22Rv1 (cell line): Measurements from ENCODE around the gene CCDC73.
"Not testable (repeated sequence)": the region's sequence is repeated elsewhere in the genome, so short reads cannot be mapped to it uniquely, and the experiment has no call there.

Experiments used
- H3K27ac ChIP-seq: fragments of 450-650 bp; 2 replicates; pipeline ENCODE4 v1.5.1; 2017
- CTCF ChIP-seq: fragments of 450-650 bp; IDR thresholded peaks from 2 replicates; pipeline ENCODE4 v1.5.1; 2017; ENCODE audit warnings: mild to moderate bottlenecking
- ZFX ChIP-seq: fragments of 450-650 bp; IDR thresholded peaks from 2 replicates; pipeline ENCODE4 v1.6.1; 2017; ENCODE audit warnings: antibody characterized with exemption, borderline replicate concordance

Gene CCDC73

GRCh38 chr11:32729976-32730375 lies 64.5 kb downstream of the CCDC73 start:
- TF ChIP-seq ZFX: no peak
- TF ChIP-seq CTCF: no peak
- no peak overlapping the region for H3K27ac ChIP-seq

DNA sequence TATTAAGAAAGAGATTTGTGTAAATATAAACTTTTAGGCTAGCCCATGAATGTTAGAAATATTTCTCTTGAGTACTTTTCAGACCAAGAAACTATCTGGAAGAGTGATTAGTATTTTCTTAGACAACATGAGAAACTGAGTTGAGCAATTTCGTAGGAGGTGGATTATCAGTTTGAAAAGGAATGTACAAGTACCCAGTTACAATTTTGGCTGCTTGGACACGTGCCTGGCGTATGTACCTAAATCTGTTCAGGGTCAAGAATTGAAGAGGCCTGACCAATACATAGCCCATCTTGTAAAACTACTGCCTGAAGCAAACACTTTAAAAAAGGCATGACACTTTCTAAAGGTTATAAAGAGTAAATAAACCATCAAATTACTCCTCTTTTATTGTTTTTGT lies 71.1 kb downstream of the CCDC73 start:
- TF ChIP-seq ZFX: no peak
- TF ChIP-seq CTCF: no peak
- no peak overlapping the region for H3K27ac ChIP-seq

DNA sequence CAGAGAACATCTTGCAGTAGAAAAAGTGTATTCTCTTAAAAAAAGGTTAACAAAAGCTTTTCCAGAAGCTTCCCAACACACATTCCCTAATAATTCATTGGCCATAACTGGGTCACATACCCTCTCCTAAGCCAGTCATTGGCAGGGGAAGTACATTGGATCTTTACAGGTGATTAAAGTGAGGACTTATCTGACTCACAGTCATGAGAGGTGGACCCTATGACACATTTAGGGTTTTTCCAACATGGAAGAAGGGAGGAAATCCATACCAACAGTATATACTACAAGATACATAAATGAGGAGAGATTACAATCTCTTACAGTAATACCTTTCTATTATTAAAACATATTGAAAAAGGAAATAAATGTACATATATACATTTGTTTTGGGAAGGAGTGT lies 72.2 kb downstream of the CCDC73 start:
- no peak overlapping the region for H3K27ac ChIP-seq
- no peak for TF ChIP-seq CTCF
- no peak for TF ChIP-seq ZFX

DNA sequence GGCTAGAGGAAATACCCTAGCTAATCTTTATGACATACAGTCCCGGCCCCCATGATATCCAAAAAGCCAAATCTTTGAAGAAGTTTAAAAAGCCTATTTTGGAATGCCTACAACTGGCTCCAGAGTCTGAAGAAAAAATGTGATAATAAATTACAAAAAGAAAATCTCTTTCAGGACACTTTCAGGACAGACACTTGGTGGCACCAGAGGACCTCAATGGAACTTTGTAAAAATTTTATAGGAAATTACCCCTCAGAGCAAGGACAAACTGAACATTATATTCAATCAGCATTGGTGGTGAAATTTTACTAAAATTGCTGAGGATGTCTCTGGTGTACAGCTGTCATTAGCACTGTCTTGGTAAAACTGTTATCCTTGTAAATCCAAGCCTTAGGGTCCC lies 81.0 kb downstream of the CCDC73 start:
- no peak overlapping the region for H3K27ac ChIP-seq
- TF ChIP-seq ZFX (no peak), CTCF (peak; percentile 51)

DNA sequence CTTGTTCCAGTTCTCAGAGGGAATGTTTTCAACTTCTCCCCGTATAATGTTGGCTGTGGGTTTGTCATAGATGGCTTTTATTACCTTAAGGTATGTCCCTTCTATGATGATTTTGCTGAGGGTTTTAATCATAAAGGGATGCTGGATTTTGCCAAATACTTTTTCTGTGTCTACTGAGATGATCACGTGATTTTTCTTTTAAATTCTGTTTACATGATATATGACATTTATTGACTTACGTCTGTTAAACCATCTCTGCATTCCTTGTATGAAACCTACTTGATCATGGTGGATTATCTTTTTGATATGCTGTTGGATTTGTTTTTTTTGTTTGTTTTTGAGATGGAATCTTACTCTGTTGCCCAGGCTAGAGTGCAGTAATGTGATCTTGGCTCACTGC lies 85.5 kb downstream of the CCDC73 start:
- not testable (repeated sequence) for H3K27ac ChIP-seq

DNA sequence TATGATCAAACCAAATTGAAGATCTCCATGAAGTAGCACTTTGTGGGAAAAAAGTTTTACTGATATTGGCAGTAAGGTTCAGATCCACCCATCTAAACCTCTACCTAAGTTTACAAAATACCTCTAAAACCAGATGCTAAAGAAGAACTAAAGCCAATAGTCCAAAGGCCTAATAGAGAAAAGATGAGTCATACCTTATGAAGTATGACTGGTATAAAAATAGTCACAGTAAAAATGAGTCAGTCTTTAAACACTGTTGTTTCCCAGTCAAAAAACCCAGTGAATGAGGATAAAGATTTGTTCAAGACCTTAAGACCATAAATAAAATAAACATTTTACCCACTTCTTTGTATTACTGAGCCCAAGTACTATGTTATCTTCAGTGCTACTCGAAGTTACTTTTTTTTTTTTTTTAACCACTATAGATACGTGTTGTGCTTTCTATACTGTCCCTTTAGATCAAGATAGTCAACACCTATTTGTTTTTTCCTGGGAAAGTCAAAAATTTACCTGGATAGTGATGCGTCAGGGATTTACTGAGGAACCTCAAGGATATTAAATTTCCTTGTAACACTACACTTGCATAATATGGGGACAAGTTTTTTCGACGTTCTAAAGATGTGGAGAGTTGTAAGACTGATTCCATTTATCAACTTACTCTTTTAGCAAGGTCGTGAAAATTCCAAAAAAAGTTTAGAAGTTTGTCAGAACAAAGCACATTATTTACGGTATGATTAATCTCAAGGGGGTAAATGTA lies 87.3 kb downstream of the CCDC73 start:
- H3K27ac ChIP-seq: peak overlapping the region; percentile 44
- TF ChIP-seq ZFX: no peak
- no peak for TF ChIP-seq CTCF

DNA sequence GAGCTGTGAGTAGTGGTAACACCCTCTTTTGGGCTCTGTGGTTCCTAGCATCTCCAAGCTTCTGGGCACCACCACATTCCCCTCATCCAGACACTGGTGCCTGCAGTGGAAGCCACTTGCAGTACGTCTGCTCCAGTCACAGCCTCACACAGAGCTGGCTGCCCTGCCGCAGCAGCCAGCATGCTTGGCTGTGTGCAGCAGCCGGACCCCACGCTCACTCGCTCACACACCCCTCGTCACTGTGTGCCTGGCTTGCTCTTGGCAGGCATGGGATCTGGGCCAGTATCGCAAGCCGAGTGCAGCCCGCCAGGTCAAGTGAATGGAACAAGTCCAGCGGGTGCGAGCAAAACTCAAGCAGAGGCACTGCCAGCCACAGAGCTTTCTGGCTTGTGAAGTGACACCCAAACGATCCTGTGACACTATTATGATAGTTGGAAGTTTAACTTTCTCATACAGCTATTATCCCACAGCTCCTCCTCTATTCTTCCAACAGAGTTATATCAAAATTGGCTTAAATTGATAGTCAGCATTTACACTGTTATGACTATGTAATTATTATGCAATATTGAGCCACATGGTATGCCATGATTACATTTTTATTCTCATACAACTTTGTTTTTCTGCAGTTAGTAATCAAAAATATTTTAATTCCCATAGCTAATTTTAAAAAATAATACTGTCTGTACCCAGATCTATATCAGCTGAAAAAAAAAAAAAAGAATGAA lies 89.0 kb downstream of the CCDC73 start:
- TF ChIP-seq ZFX (no peak), CTCF (no peak)
- no peak overlapping the region for H3K27ac ChIP-seq
